ENCODE measurements around the gene TXNL4B. TPM values are rescaled to one million over a fixed set of nuclear protein-coding genes. Genes with fewer than 3 reads are reported as not detected.

TXNL4B gene
- total RNA-seq, 1 experiment from 2014 or later: 8.3 TPM

DNA sequence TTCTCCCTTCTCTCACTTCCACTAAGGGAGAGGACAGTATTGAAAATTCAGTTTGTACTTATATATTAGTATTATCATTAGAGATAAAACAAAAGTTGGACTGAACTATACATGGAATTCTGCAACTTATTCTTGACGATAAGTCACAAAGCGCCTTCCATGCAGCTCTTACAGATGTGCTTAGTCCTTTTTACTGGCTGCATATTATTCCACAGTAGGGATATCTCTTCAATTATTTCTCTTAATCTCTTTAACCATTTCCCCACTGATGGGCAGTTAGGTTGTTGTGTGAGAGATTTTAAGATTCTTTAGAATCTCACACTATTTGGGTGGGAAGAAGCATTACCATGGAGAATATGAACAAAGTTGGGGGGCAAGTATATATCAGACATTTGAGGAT is 46.5 kb upstream of the TXNL4B start:
- ChIA-PET CTCF (interaction anchor here (0.9 kb wide), 1 partner anchor 73 kb away, joined by 3 read pairs; no protein-coding TSS in a partner anchor), POLR2A (no interaction called here)
- DNase-seq (ENCODE audit: low spot score) (no peak), ATAC-seq (no peak)
- Mint-ChIP-seq H3K27ac (no peak overlapping the region), H3K9me3 (peaks cover 3% of the 10 kb centered on the region; the same call in 1 of the 2 replicates), H3K36me3 (no peaks in the 10 kb centered on the region), H3K27me3 (ENCODE audit: low read depth) (no peaks in the 10 kb centered on the region), H3K4me3 (no peak overlapping the region), H3K4me1 (no peaks in the 10 kb centered on the region; the same call in 1 of the 2 replicates)
- no peak for TF ChIP-seq JUN (CRISPR knock-in tag; IDR thresholded peaks at IDR 0.05)
- TF ChIP-seq, protein P1, sequence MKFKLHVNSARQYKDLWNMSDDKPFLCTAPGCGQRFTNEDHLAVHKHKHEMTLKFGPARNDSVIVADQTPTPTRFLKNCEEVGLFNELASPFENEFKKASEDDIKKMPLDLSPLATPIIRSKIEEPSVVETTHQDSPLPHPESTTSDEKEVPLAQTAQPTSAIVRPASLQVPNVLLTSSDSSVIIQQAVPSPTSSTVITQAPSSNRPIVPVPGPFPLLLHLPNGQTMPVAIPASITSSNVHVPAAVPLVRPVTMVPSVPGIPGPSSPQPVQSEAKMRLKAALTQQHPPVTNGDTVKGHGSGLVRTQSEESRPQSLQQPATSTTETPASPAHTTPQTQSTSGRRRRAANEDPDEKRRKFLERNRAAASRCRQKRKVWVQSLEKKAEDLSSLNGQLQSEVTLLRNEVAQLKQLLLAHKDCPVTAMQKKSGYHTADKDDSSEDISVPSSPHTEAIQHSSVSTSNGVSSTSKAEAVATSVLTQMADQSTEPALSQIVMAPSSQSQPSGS (CRISPR knock-in tag; IDR thresholded peaks at IDR 0.05; ENCODE audit: borderline replicate concordance, low read depth): no peak
- TF ChIP-seq, protein P2, sequence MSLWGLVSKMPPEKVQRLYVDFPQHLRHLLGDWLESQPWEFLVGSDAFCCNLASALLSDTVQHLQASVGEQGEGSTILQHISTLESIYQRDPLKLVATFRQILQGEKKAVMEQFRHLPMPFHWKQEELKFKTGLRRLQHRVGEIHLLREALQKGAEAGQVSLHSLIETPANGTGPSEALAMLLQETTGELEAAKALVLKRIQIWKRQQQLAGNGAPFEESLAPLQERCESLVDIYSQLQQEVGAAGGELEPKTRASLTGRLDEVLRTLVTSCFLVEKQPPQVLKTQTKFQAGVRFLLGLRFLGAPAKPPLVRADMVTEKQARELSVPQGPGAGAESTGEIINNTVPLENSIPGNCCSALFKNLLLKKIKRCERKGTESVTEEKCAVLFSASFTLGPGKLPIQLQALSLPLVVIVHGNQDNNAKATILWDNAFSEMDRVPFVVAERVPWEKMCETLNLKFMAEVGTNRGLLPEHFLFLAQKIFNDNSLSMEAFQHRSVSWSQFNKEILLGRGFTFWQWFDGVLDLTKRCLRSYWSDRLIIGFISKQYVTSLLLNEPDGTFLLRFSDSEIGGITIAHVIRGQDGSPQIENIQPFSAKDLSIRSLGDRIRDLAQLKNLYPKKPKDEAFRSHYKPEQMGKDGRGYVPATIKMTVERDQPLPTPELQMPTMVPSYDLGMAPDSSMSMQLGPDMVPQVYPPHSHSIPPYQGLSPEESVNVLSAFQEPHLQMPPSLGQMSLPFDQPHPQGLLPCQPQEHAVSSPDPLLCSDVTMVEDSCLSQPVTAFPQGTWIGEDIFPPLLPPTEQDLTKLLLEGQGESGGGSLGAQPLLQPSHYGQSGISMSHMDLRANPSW (CRISPR knock-in tag; conservative IDR thresholded peaks at IDR 0.05; ENCODE audit: low read depth): no peak
- no peak for TF ChIP-seq JAZF1 (CRISPR knock-in tag; IDR thresholded peaks at IDR 0.05)
- TF ChIP-seq, protein P3, sequence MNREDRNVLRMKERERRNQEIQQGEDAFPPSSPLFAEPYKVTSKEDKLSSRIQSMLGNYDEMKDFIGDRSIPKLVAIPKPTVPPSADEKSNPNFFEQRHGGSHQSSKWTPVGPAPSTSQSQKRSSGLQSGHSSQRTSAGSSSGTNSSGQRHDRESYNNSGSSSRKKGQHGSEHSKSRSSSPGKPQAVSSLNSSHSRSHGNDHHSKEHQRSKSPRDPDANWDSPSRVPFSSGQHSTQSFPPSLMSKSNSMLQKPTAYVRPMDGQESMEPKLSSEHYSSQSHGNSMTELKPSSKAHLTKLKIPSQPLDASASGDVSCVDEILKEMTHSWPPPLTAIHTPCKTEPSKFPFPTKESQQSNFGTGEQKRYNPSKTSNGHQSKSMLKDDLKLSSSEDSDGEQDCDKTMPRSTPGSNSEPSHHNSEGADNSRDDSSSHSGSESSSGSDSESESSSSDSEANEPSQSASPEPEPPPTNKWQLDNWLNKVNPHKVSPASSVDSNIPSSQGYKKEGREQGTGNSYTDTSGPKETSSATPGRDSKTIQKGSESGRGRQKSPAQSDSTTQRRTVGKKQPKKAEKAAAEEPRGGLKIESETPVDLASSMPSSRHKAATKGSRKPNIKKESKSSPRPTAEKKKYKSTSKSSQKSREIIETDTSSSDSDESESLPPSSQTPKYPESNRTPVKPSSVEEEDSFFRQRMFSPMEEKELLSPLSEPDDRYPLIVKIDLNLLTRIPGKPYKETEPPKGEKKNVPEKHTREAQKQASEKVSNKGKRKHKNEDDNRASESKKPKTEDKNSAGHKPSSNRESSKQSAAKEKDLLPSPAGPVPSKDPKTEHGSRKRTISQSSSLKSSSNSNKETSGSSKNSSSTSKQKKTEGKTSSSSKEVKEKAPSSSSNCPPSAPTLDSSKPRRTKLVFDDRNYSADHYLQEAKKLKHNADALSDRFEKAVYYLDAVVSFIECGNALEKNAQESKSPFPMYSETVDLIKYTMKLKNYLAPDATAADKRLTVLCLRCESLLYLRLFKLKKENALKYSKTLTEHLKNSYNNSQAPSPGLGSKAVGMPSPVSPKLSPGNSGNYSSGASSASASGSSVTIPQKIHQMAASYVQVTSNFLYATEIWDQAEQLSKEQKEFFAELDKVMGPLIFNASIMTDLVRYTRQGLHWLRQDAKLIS (CRISPR knock-in tag; IDR thresholded peaks at IDR 0.05; ENCODE audit: borderline replicate concordance): no peak
- no peak for TF ChIP-seq SOX15 (CRISPR knock-in tag; IDR thresholded peaks at IDR 0.05)
- TF ChIP-seq CREB1 (CRISPR knock-in tag; IDR thresholded peaks at IDR 0.05): no peak
- TF ChIP-seq TP53 (CRISPR knock-in tag; IDR thresholded peaks at IDR 0.05): no peak
- no peak for TF ChIP-seq TEAD1 (CRISPR knock-in tag; IDR thresholded peaks at IDR 0.05)
- no peak for TF ChIP-seq RELA (CRISPR knock-in tag; IDR thresholded peaks at IDR 0.05; ENCODE audit: borderline replicate concordance)
- TF ChIP-seq, protein P4, sequence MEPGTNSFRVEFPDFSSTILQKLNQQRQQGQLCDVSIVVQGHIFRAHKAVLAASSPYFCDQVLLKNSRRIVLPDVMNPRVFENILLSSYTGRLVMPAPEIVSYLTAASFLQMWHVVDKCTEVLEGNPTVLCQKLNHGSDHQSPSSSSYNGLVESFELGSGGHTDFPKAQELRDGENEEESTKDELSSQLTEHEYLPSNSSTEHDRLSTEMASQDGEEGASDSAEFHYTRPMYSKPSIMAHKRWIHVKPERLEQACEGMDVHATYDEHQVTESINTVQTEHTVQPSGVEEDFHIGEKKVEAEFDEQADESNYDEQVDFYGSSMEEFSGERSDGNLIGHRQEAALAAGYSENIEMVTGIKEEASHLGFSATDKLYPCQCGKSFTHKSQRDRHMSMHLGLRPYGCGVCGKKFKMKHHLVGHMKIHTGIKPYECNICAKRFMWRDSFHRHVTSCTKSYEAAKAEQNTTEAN (CRISPR knock-in tag; IDR thresholded peaks at IDR 0.05): no peak
- TF ChIP-seq, protein P5, sequence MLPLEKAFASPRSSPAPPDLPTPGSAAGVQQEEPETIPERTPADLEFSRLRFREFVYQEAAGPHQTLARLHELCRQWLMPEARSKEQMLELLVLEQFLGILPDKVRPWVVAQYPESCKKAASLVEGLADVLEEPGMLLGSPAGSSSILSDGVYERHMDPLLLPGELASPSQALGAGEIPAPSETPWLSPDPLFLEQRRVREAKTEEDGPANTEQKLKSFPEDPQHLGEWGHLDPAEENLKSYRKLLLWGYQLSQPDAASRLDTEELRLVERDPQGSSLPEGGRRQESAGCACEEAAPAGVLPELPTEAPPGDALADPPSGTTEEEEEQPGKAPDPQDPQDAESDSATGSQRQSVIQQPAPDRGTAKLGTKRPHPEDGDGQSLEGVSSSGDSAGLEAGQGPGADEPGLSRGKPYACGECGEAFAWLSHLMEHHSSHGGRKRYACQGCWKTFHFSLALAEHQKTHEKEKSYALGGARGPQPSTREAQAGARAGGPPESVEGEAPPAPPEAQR (CRISPR knock-in tag; IDR thresholded peaks at IDR 0.05): no peak
- TF ChIP-seq, protein P6, sequence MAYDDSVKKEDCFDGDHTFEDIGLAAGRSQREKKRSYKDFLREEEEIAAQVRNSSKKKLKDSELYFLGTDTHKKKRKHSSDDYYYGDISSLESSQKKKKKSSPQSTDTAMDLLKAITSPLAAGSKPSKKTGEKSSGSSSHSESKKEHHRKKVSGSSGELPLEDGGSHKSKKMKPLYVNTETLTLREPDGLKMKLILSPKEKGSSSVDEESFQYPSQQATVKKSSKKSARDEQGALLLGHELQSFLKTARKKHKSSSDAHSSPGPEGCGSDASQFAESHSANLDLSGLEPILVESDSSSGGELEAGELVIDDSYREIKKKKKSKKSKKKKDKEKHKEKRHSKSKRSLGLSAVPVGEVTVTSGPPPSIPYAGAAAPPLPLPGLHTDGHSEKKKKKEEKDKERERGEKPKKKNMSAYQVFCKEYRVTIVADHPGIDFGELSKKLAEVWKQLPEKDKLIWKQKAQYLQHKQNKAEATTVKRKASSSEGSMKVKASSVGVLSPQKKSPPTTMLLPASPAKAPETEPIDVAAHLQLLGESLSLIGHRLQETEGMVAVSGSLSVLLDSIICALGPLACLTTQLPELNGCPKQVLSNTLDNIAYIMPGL (CRISPR knock-in tag; IDR thresholded peaks at IDR 0.05): no peak
- TF ChIP-seq EMX1 (CRISPR knock-in tag; IDR thresholded peaks at IDR 0.05): no peak
- TF ChIP-seq, protein P7, sequence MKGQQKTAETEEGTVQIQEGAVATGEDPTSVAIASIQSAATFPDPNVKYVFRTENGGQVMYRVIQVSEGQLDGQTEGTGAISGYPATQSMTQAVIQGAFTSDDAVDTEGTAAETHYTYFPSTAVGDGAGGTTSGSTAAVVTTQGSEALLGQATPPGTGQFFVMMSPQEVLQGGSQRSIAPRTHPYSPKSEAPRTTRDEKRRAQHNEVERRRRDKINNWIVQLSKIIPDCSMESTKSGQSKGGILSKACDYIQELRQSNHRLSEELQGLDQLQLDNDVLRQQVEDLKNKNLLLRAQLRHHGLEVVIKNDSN (CRISPR knock-in tag; IDR thresholded peaks at IDR 0.05): no peak
- no peak for TF ChIP-seq GRHL2 (CRISPR knock-in tag; IDR thresholded peaks at IDR 0.05; ENCODE audit: insufficient replicate concordance, severe bottlenecking)
- no peak for TF ChIP-seq GTF2I (CRISPR knock-in tag; conservative IDR thresholded peaks at IDR 0.05)
- TF ChIP-seq, protein P8, sequence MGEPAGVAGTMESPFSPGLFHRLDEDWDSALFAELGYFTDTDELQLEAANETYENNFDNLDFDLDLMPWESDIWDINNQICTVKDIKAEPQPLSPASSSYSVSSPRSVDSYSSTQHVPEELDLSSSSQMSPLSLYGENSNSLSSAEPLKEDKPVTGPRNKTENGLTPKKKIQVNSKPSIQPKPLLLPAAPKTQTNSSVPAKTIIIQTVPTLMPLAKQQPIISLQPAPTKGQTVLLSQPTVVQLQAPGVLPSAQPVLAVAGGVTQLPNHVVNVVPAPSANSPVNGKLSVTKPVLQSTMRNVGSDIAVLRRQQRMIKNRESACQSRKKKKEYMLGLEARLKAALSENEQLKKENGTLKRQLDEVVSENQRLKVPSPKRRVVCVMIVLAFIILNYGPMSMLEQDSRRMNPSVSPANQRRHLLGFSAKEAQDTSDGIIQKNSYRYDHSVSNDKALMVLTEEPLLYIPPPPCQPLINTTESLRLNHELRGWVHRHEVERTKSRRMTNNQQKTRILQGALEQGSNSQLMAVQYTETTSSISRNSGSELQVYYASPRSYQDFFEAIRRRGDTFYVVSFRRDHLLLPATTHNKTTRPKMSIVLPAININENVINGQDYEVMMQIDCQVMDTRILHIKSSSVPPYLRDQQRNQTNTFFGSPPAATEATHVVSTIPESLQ (CRISPR knock-in tag; IDR thresholded peaks at IDR 0.05): no peak
- TF ChIP-seq RORB (CRISPR knock-in tag; IDR thresholded peaks at IDR 0.05): no peak

Measured in WTC11 (cell line).